ENCODE results near the gene TMEM14A. TPM values are rescaled to one million over a fixed set of nuclear protein-coding genes. Genes with fewer than 3 reads are reported as not detected.
"Not testable (repeated sequence)": the region's sequence is repeated elsewhere in the genome, so short reads cannot be mapped to it uniquely, and the experiment has no call there.

Gene TMEM14A
- total RNA-seq, 2 donors from 2014 or later, result 13.2 to 13.4 TPM

DNA sequence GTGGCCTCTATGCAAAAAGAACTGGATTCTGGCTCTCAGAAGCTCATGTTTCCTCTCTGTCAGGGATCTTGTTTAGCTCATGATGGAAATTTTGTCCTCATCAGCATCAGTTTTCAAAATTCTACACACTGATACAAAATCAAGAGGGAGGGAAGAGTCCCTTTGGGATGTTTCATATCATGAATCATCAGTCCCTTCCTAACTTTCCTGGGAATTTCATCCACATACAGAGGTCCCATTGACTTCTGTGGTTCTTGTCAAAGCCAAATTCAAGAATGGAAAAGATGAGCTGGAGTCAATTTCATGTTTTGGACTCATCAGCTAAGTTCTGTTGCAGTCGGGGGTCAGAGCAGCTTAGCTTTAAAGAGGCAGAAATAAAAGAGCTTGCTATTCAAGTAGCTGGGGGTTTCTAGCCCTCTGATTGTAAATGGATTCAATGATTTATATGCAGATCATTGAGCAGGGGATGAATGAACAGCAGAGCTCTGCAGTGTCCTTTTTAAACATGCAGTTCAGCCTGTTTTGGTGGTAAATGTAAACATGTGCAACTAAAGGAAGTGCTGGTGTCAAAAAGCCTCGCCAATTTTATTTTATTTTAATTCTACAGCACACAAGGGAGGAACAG is 21.3 kb upstream of the TMEM14A start:
- TF ChIP-seq, protein P1, sequence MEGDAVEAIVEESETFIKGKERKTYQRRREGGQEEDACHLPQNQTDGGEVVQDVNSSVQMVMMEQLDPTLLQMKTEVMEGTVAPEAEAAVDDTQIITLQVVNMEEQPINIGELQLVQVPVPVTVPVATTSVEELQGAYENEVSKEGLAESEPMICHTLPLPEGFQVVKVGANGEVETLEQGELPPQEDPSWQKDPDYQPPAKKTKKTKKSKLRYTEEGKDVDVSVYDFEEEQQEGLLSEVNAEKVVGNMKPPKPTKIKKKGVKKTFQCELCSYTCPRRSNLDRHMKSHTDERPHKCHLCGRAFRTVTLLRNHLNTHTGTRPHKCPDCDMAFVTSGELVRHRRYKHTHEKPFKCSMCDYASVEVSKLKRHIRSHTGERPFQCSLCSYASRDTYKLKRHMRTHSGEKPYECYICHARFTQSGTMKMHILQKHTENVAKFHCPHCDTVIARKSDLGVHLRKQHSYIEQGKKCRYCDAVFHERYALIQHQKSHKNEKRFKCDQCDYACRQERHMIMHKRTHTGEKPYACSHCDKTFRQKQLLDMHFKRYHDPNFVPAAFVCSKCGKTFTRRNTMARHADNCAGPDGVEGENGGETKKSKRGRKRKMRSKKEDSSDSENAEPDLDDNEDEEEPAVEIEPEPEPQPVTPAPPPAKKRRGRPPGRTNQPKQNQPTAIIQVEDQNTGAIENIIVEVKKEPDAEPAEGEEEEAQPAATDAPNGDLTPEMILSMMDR (IDR thresholded peaks at IDR 0.05), result no peak
- no peaks in the 10 kb centered on the region for H3K9me3 ChIP-seq
- no peaks in the 10 kb centered on the region for H3K4me1 ChIP-seq
- DNase-seq (ENCODE audit: low spot score), result no peak
- H3K27ac ChIP-seq, result no peak overlapping the region
- no peaks in the 10 kb centered on the region for H3K27me3 ChIP-seq
- no peaks in the 10 kb centered on the region for H3K36me3 ChIP-seq
- no peak overlapping the region for H3K4me3 ChIP-seq

DNA sequence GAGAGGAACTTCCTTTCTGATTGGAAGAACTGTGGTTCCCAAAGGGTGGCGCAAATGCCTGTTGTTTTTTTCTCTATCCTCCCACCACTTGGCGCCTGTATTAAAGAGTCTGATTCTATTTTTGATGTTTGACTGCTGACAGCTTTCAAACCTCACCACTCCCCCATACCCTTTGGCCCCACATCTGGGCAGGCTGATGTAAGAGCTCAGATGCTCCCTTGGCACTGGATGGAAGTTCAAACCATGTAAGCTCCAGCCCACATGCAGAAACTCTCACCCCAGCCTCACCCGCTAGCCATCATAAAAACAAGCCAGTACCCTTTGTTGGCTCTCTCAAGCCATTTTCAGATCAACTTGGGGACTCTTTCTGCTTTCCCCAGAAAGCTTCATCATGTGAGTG is 20.0 kb upstream of the TMEM14A start:
- no peak for DNase-seq (ENCODE audit: low spot score)
- TF ChIP-seq, protein P1 (IDR thresholded peaks at IDR 0.05), result no peak
- Histone ChIP-seq H3K9me3 (no peaks in the 10 kb centered on the region), H3K4me1 (no peaks in the 10 kb centered on the region), H3K4me3 (no peak overlapping the region), H3K36me3 (no peaks in the 10 kb centered on the region), H3K27me3 (no peaks in the 10 kb centered on the region), H3K27ac (no peak overlapping the region)

DNA sequence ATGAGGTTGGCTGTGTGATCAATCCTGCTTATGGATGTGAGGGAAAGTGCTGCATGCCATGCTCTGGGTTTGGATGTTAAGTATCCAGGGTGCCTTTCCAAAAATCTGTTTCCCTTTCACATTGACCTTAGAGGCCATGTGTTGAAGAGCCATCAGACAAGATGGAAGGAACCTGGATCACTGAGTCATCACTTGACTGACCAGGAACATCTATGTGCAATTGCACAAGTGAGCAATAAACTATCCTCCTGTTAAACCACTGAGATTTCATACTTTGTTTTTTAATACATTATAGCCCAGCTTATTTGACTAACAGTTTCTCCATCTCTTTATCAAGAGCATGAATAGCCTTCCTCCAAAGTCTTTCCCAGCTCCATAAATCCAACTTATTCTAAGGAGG is 17.8 kb upstream of the TMEM14A start:
- TF ChIP-seq, protein P1 (IDR thresholded peaks at IDR 0.05), result no peak
- no peaks in the 10 kb centered on the region for H3K27me3 ChIP-seq
- no peak overlapping the region for H3K27ac ChIP-seq
- no peaks in the 10 kb centered on the region for H3K36me3 ChIP-seq
- no peaks in the 10 kb centered on the region for H3K4me1 ChIP-seq
- DNase-seq (ENCODE audit: low spot score), result no peak
- H3K4me3 ChIP-seq, result no peak overlapping the region
- no peaks in the 10 kb centered on the region for H3K9me3 ChIP-seq

DNA sequence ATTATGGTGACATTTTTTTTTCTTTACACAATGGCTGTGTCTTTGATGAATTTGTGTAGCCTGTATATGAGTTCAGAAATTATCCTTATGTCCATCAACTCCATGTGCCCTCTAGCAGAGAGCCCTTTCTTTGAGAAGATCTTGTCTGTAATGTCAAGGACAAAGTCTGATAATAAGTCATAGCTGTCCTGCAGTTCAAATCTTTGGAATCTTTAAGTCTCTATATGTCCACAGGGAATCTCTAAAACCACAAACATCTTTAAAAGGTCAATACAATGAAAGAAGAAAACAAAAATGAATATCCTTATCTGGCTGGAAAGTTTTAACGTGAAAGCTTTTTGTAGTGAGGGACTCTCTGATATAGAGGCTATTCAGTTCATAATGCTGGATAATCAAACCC is 16.9 kb upstream of the TMEM14A start:
- no peak overlapping the region for H3K27ac ChIP-seq
- H3K4me3 ChIP-seq, result no peak overlapping the region
- H3K27me3 ChIP-seq, result no peaks in the 10 kb centered on the region
- no peaks in the 10 kb centered on the region for H3K36me3 ChIP-seq
- no peaks in the 10 kb centered on the region for H3K9me3 ChIP-seq
- TF ChIP-seq, protein P1 (IDR thresholded peaks at IDR 0.05), result no peak
- H3K4me1 ChIP-seq, result no peaks in the 10 kb centered on the region
- DNase-seq (ENCODE audit: low spot score), result no peak

DNA sequence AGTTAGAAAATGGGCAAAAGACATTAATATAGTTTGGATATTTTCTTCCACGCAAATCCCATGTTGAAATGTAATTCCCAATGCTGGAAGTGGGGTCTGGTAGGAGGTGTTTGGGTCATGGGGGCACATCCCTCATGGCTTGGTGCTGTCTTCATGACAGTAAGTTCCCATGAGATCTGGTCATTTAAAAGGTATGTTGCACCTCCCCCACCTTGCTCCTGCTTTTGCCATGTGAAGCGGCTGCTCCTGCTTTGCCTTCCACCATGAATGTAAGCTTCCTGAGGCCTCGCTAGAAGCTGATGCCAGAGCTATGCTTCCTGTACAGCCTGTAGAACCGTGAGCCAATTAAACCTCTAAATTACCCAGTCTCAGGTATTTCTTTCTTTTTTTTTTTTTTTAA is 16.3 kb upstream of the TMEM14A start:
- TF ChIP-seq, protein P1 (IDR thresholded peaks at IDR 0.05), result no peak

DNA sequence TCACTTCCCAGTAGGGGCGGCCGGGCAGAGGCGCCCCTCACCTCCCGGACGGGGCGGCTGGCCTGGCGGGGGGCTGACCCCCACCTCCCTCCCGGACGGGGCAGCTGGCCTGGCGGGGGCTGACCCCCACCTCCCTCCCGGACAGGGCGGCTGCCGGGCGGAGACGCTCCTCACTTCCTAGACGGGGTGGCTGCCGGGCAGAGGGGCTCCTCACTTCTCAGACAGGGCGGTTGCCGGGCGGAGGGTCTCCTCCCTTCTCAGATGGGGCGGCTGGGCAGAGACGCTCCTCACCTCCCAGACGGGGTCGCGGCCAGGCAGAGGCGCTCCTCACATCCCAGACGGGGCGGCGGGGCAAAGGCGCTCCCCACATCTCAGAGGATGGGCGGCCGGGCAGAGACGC is 15.0 kb upstream of the TMEM14A start:
- H3K4me3 ChIP-seq; H3K27me3 ChIP-seq; DNase-seq (ENCODE audit: low spot score): not testable (repeated sequence)

More for the DNA sequence above, 16.3 kb upstream of the TMEM14A start:
- H3K27me3 ChIP-seq, result no peaks in the 10 kb centered on the region
- no peak overlapping the region for H3K27ac ChIP-seq
- no peaks in the 10 kb centered on the region for H3K36me3 ChIP-seq
- H3K4me3 ChIP-seq, result no peak overlapping the region
- no peaks in the 10 kb centered on the region for H3K9me3 ChIP-seq
- H3K4me1 ChIP-seq, result no peaks in the 10 kb centered on the region
- no peak for DNase-seq (ENCODE audit: low spot score)

More for the DNA sequence above, 15.0 kb upstream of the TMEM14A start:
- H3K36me3 ChIP-seq, H3K9me3 ChIP-seq, H3K27ac ChIP-seq, H3K4me1 ChIP-seq: not testable (repeated sequence)

All from right atrium auricular region (tissue), 2 donors.